ENCODE data around the gene UNC13C.

DNA sequence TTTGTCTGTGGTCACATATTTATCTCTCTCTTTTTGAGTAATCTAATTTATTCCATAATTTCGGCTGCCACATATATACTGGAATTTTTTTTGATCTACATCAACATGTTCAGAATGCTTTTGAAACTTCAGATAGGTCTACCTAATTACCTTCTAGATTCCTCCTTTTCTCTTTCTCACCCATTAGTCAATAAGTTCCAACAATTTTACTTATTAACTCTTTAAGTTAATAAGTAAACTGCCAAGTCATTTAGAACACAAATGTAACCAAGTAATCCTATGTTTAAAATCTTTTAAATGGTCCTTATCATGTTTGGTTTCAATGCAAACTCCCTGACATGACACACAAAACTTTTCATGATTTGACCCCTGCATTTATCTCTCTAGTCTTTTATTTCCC is 410.5 kb downstream of the UNC13C start:
- TF ChIP-seq, protein P1, sequence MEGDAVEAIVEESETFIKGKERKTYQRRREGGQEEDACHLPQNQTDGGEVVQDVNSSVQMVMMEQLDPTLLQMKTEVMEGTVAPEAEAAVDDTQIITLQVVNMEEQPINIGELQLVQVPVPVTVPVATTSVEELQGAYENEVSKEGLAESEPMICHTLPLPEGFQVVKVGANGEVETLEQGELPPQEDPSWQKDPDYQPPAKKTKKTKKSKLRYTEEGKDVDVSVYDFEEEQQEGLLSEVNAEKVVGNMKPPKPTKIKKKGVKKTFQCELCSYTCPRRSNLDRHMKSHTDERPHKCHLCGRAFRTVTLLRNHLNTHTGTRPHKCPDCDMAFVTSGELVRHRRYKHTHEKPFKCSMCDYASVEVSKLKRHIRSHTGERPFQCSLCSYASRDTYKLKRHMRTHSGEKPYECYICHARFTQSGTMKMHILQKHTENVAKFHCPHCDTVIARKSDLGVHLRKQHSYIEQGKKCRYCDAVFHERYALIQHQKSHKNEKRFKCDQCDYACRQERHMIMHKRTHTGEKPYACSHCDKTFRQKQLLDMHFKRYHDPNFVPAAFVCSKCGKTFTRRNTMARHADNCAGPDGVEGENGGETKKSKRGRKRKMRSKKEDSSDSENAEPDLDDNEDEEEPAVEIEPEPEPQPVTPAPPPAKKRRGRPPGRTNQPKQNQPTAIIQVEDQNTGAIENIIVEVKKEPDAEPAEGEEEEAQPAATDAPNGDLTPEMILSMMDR (IDR thresholded peaks at IDR 0.05; ENCODE audit: insufficient read depth, low read depth, low read length) = no peak
- no peak for TF ChIP-seq EZH2 (IDR thresholded peaks at IDR 0.05; ENCODE audit: insufficient read depth, low read length)

Data from astrocyte (in vitro differentiated cells and primary cell).